B cell (primary cell): ENCODE data around the gene FMOD.

Source experiments
- EZH2 ChIP-seq: IDR thresholded peaks from 2 replicates; pipeline ENCODE4 v1.6.1; 2012; ENCODE audit warnings: borderline replicate concordance, low read depth, mild to moderate bottlenecking, moderate library complexity, low read length; ENCODE audit not compliant: insufficient read depth, poor library complexity, severe bottlenecking
- TF ChIP-seq, protein P1 (sequence below): fragments of 200-600 bp; IDR thresholded peaks from one replicate; pipeline ENCODE4 v1.8.0; 2022; ENCODE audit warnings: antibody characterized with exemption, mild to moderate bottlenecking

DNA sequence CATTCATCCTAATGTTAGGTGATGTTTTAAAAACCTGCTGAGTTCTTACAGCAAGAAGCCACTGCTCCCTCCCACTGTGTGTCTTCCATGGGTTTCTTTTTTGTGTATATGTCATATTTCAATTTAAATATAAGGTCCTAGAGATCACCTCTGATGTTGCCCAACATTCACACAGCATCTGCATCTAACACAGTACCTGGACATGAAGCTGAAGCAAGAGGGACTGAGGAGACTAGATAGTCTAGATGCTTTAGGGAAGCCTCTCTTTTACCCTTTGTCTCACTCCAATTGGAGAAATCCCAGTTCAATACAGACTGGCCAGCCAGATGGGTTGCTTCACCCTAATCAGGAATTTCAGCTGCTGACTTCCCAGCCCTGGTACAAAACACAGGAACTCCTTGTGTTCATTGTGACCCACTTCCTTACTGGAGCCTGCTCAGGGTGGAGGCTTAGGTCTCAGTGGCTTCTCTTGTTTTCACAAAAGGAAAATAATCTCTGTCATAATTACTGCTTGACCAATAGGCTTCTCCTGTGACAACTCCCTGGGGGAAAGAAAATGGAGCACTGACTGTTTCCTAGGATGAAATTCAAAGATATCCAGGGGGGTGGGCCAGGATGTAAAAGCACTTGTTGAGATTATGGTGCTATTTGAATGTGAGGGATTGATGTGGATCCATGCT is 28.3 kb downstream of the FMOD start:
- TF ChIP-seq, protein P1, sequence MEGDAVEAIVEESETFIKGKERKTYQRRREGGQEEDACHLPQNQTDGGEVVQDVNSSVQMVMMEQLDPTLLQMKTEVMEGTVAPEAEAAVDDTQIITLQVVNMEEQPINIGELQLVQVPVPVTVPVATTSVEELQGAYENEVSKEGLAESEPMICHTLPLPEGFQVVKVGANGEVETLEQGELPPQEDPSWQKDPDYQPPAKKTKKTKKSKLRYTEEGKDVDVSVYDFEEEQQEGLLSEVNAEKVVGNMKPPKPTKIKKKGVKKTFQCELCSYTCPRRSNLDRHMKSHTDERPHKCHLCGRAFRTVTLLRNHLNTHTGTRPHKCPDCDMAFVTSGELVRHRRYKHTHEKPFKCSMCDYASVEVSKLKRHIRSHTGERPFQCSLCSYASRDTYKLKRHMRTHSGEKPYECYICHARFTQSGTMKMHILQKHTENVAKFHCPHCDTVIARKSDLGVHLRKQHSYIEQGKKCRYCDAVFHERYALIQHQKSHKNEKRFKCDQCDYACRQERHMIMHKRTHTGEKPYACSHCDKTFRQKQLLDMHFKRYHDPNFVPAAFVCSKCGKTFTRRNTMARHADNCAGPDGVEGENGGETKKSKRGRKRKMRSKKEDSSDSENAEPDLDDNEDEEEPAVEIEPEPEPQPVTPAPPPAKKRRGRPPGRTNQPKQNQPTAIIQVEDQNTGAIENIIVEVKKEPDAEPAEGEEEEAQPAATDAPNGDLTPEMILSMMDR: no peak
- TF ChIP-seq EZH2: no peak
